ENCODE results near the gene DPYSL3.

GRCh38 chr5:147400881-147401280 is 109.0 kb downstream of the DPYSL3 start:
- TF ChIP-seq, protein P1, sequence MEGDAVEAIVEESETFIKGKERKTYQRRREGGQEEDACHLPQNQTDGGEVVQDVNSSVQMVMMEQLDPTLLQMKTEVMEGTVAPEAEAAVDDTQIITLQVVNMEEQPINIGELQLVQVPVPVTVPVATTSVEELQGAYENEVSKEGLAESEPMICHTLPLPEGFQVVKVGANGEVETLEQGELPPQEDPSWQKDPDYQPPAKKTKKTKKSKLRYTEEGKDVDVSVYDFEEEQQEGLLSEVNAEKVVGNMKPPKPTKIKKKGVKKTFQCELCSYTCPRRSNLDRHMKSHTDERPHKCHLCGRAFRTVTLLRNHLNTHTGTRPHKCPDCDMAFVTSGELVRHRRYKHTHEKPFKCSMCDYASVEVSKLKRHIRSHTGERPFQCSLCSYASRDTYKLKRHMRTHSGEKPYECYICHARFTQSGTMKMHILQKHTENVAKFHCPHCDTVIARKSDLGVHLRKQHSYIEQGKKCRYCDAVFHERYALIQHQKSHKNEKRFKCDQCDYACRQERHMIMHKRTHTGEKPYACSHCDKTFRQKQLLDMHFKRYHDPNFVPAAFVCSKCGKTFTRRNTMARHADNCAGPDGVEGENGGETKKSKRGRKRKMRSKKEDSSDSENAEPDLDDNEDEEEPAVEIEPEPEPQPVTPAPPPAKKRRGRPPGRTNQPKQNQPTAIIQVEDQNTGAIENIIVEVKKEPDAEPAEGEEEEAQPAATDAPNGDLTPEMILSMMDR (IDR thresholded peaks at IDR 0.05; ENCODE audit: insufficient read depth, low read length), result no peak
- TF ChIP-seq REST (IDR thresholded peaks at IDR 0.05; ENCODE audit: insufficient replicate concordance, low read depth), result no peak
- TF ChIP-seq POLR2AphosphoS5 (IDR thresholded peaks at IDR 0.05; ENCODE audit: low read depth), result no peak
- no peak for TF ChIP-seq GABPA (IDR thresholded peaks at IDR 0.05; ENCODE audit: low read depth)
